ENCODE data around the gene CDK14. TPM values are rescaled to one million over a fixed set of nuclear protein-coding genes. Genes with fewer than 3 reads are reported as not detected.

CDK14 gene
- total and polyA plus RNA-seq, 4 donors, result 4.2 to 12.4 (median 7.4) TPM

DNA sequence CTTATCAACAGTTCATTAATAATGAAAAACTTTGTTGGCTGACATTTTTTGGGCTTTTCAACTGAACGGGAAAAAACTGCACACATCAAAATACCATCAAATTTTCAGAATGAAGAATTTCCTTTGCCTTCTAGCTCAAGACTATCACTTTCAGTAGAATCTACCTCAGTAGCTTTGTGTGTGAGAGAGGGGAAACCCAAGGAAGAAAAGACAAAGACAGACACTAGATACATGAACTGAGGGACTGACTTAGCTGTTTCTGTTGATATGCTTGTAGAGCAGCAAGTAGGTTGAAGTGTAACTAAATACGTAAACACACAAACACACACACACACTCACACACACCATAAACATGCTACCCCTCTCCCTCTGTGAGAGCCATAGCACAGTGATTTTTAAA, 257.1 kb downstream of the CDK14 start:
- H3K9ac ChIP-seq (ENCODE audit: low read depth in 1 of 2, low read length in 2 of 2), result no peak overlapping the region
- no peak for DNase-seq (ENCODE audit: low spot score)
- 97% methylated on average over 2 of the region's 2 CpGs for WGBS
- H3K36me3 ChIP-seq (ENCODE audit: control insufficient read depth in 4 of 4, insufficient read depth in 3 of 4, low read depth in 1 of 4, low read length in 3 of 4), result no peaks in the 10 kb centered on the region
- H3K27me3 ChIP-seq (ENCODE audit: control insufficient read depth in 4 of 4, insufficient read depth in 4 of 4, low read length in 3 of 4), result no peaks in the 10 kb centered on the region
- H3K27ac ChIP-seq (ENCODE audit: low read depth in 1 of 2, low read length in 2 of 2), result no peak overlapping the region
- H3K4me1 ChIP-seq (ENCODE audit: control insufficient read depth in 4 of 4, insufficient read depth in 4 of 4, low read length in 3 of 4), result peaks cover 0 to 1% (median 0%) of the 10 kb centered on the region in 4 donors
- H3K4me3 ChIP-seq (ENCODE audit: low read depth in 1 of 3, low read length in 3 of 3), result no peak overlapping the region
- H3K9me3 ChIP-seq (ENCODE audit: control insufficient read depth in 4 of 4, low read length in 3 of 4), result no peaks in the 10 kb centered on the region
- TF ChIP-seq, protein P1, sequence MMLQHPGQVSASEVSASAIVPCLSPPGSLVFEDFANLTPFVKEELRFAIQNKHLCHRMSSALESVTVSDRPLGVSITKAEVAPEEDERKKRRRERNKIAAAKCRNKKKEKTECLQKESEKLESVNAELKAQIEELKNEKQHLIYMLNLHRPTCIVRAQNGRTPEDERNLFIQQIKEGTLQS (IDR thresholded peaks at IDR 0.05), result no peak
- TF ChIP-seq FOXA1 (IDR thresholded peaks at IDR 0.05) (no peak), JUND (IDR thresholded peaks at IDR 0.05) (no peak)

DNA sequence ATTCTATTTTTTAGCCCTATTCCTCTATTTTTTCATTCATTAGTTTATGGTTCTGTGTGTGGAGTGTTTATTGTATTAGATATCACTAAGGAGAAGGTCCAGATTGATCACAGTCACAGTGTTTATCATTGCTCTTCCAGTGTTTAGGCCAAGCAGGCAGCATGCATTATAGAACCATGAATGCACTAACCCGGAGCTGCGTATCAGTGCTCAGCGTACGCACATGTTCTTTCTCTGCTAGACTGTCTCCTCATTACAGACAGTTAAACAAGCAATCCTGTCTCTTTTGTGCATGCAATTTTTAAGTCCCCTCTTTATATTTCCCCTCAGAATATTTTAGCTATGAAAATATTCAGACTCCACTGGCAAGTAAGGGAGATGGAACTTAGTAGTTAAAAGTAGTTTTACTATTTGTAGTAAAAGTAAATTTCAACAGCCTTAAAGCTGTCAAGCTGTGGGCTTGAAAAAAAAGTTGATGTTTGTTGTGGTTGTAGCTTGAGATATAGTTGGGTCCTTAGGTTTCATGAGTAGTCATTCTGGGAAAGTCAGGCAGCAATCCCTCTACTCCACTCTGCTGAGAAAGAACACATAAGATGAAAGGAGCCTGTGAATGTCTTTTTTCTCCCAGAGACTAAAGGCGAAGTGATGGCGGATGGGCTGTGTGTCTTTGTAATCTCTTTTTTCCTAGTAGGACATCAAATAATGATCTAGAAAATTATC, 260.4 kb downstream of the CDK14 start:
- H3K4me3 ChIP-seq (ENCODE audit: low read depth in 1 of 3, low read length in 3 of 3), result no peak overlapping the region
- H3K27ac ChIP-seq (ENCODE audit: low read depth in 1 of 2, low read length in 2 of 2), result no peak overlapping the region
- H3K9ac ChIP-seq (ENCODE audit: low read depth in 1 of 2, low read length in 2 of 2), result no peak overlapping the region
- no peaks in the 10 kb centered on the region for H3K36me3 ChIP-seq (ENCODE audit: control insufficient read depth in 4 of 4, insufficient read depth in 3 of 4, low read depth in 1 of 4, low read length in 3 of 4)
- DNase-seq (ENCODE audit: low spot score), result no peak
- H3K9me3 ChIP-seq (ENCODE audit: control insufficient read depth in 4 of 4, low read length in 3 of 4), result no peaks in the 10 kb centered on the region
- no peaks in the 10 kb centered on the region for H3K27me3 ChIP-seq (ENCODE audit: control insufficient read depth in 4 of 4, insufficient read depth in 4 of 4, low read length in 3 of 4)
- WGBS, result 95% methylated on average over 6 of the region's 6 CpGs
- TF ChIP-seq, protein P1 (IDR thresholded peaks at IDR 0.05), result no peak
- TF ChIP-seq YY1 (IDR thresholded peaks at IDR 0.05) (no peak), RXRA (IDR thresholded peaks at IDR 0.05) (no peak), GABPA (IDR thresholded peaks at IDR 0.05 in 1 of 2, conservative IDR thresholded peaks at IDR 0.05 in 1 of 2) (no peak), FOXA1 (IDR thresholded peaks at IDR 0.05) (no peak), SP1 (IDR thresholded peaks at IDR 0.05) (no peak), HNF4A (conservative IDR thresholded peaks at IDR 0.05) (no peak), JUND (IDR thresholded peaks at IDR 0.05) (no peak), ZBTB33 (IDR thresholded peaks at IDR 0.05) (no peak), REST (IDR thresholded peaks at IDR 0.05) (no peak), TAF1 (conservative IDR thresholded peaks at IDR 0.05) (no peak), MAX (IDR thresholded peaks at IDR 0.05) (no peak), NR2F2 (IDR thresholded peaks at IDR 0.05) (no peak), FOXA2 (IDR thresholded peaks at IDR 0.05) (no peak), EGR1 (IDR thresholded peaks at IDR 0.05; ENCODE audit: low read depth in 2 of 2) (no peak), HNF4G (IDR thresholded peaks at IDR 0.05) (no peak), RAD21 (IDR thresholded peaks at IDR 0.05) (no peak)
- TF ChIP-seq, protein P2, sequence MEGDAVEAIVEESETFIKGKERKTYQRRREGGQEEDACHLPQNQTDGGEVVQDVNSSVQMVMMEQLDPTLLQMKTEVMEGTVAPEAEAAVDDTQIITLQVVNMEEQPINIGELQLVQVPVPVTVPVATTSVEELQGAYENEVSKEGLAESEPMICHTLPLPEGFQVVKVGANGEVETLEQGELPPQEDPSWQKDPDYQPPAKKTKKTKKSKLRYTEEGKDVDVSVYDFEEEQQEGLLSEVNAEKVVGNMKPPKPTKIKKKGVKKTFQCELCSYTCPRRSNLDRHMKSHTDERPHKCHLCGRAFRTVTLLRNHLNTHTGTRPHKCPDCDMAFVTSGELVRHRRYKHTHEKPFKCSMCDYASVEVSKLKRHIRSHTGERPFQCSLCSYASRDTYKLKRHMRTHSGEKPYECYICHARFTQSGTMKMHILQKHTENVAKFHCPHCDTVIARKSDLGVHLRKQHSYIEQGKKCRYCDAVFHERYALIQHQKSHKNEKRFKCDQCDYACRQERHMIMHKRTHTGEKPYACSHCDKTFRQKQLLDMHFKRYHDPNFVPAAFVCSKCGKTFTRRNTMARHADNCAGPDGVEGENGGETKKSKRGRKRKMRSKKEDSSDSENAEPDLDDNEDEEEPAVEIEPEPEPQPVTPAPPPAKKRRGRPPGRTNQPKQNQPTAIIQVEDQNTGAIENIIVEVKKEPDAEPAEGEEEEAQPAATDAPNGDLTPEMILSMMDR (IDR thresholded peaks at IDR 0.05; ENCODE audit: low read depth, low read length, missing input control), result no peak
- H3K4me1 ChIP-seq (ENCODE audit: control insufficient read depth in 4 of 4, insufficient read depth in 4 of 4, low read length in 3 of 4), result peaks cover 0 to 5% (median 0%) of the 10 kb centered on the region in 4 donors
